ENCODE measurements around the gene RXRA. TPM values are rescaled to one million over a fixed set of nuclear protein-coding genes. Genes with fewer than 3 reads are reported as not detected.

RXRA gene
- total and polyA plus RNA-seq, 2 donors (not counting 1 experiment from before 2014, with no cell fraction given): 2.6 to 6.8 TPM

DNA sequence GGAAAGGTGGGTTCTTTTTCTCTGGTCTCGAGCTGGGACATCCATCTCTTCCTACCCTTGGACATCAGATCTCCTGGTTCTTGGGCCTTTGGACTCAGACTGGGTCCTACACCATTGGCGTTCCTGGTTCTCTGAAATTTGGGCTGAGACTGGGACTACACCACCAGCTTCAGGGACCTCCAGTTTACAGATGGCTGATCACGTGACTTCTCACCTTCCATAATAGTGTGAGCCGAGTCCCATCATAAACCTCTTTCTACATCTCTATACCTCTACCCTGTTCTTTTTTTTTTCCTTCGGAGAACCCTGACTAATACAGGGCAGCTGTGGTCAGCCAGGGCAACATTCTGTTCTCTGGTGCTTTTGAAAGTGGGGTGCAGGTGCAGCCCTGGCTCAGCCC lies 27.2 kb upstream of the RXRA start:
- Mint-ChIP-seq H3K27ac (no peak overlapping the region), H3K9me3 (ENCODE audit: insufficient read depth) (no peaks in the 10 kb centered on the region), H3K27me3 (peaks cover 3% of the 10 kb centered on the region), H3K4me3 (no peak overlapping the region), H3K4me1 (peaks cover 7% of the 10 kb centered on the region)
- Histone ChIP-seq H3K36me3 (replicated peaks in 1 of 2; ENCODE audit: control extremely low read depth in 1 of 2, control insufficient read depth in 1 of 2, extremely low read depth in 1 of 2, insufficient read depth in 2 of 2, low read length in 1 of 2) (no peaks in the 10 kb centered on the region), H3K9ac (ENCODE audit: low read length) (no peak overlapping the region), H3K4me3 (ENCODE audit: control extremely low read depth in 1 of 5, extremely low read depth in 1 of 5, insufficient read depth in 1 of 5, low read depth in 2 of 5, low read length in 4 of 5) (no peak overlapping the region), H3K27ac (ENCODE audit: low read length in 2 of 2) (no peak overlapping the region), H3K9me3 (ENCODE audit: control extremely low read depth in 1 of 3, control insufficient read depth in 2 of 3, insufficient read depth in 1 of 3, low read length in 2 of 3) (peaks cover 0 to 4% (median 0%) of the 10 kb centered on the region in 3 donors), H3K27me3 (replicated peaks in 1 of 4; ENCODE audit: control extremely low read depth in 1 of 4, control insufficient read depth in 3 of 4, insufficient read depth in 4 of 4, low read length in 3 of 4) (no peaks in the 10 kb centered on the region), H3K4me1 (ENCODE audit: control insufficient read depth in 2 of 2, insufficient read depth in 2 of 2, low read length in 2 of 2) (peaks cover 3% of the 10 kb centered on the region in 2 donors), H4K20me1 (ENCODE audit: control insufficient read depth, insufficient read depth, low read length, poor library complexity, severe bottlenecking) (no peaks in the 10 kb centered on the region), H3K79me2 (ENCODE audit: control insufficient read depth, insufficient read depth, low read length) (no peaks in the 10 kb centered on the region), H3K4me2 (replicated peaks; ENCODE audit: low read depth, low read length, poor library complexity, severe bottlenecking) (no peak overlapping the region), H2AFZ (ENCODE audit: insufficient read depth, low read depth, low read length, poor library complexity, severe bottlenecking) (no peak overlapping the region)
- ChIA-PET POLR2A (no interaction called here), CTCF (no interaction called here)
- intact Hi-C loops (cut with micrococcal nuclease): no loop called here
- TF ChIP-seq, protein P1, sequence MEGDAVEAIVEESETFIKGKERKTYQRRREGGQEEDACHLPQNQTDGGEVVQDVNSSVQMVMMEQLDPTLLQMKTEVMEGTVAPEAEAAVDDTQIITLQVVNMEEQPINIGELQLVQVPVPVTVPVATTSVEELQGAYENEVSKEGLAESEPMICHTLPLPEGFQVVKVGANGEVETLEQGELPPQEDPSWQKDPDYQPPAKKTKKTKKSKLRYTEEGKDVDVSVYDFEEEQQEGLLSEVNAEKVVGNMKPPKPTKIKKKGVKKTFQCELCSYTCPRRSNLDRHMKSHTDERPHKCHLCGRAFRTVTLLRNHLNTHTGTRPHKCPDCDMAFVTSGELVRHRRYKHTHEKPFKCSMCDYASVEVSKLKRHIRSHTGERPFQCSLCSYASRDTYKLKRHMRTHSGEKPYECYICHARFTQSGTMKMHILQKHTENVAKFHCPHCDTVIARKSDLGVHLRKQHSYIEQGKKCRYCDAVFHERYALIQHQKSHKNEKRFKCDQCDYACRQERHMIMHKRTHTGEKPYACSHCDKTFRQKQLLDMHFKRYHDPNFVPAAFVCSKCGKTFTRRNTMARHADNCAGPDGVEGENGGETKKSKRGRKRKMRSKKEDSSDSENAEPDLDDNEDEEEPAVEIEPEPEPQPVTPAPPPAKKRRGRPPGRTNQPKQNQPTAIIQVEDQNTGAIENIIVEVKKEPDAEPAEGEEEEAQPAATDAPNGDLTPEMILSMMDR (IDR thresholded peaks at IDR 0.05): no peak
- no peak for TF ChIP-seq EZH2 (IDR thresholded peaks at IDR 0.05; ENCODE audit: borderline replicate concordance, insufficient read depth, low read depth, low read length, poor library complexity, severe bottlenecking)
- no peak for DNase-seq
- ATAC-seq (ENCODE audit: low read depth): no peak
- WGBS (ENCODE audit: insufficient coverage): 100% methylated on average over 2 of the region's 5 CpGs

DNA sequence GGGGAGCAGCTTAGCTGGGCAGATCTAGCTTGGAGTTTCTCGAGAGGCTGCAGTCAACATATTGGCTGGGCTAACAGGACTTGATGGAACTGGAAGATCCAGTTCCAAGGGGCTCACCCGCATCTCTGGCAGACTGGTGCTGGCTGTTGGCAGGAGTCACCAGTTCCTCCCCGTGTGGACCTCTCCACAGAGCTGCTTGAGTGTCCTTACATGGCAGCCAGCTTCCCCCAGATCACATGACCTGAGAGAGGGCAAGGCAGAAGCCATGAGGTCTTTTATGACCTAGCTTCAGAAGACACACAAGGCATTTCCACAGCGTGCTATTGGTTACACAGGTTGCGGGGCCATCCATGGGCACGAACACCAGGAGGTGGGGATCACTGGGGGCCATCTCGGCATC lies 26.4 kb upstream of the RXRA start:
- ChIA-PET POLR2A (no interaction called here), CTCF (no interaction called here)
- Mint-ChIP-seq H3K4me1 (peaks cover 7% of the 10 kb centered on the region), H3K27ac (no peak overlapping the region), H3K4me3 (no peak overlapping the region), H3K27me3 (peaks cover 7% of the 10 kb centered on the region), H3K9me3 (ENCODE audit: insufficient read depth) (no peaks in the 10 kb centered on the region)
- TF ChIP-seq, protein P1 (IDR thresholded peaks at IDR 0.05): no peak
- TF ChIP-seq EZH2 (IDR thresholded peaks at IDR 0.05; ENCODE audit: borderline replicate concordance, insufficient read depth, low read depth, low read length, poor library complexity, severe bottlenecking): no peak
- 92% methylated on average over 6 of the region's 7 CpGs for WGBS (ENCODE audit: insufficient coverage)
- ATAC-seq (ENCODE audit: low read depth) (no peak), DNase-seq (no peak)
- H3K79me2 ChIP-seq (ENCODE audit: control insufficient read depth, insufficient read depth, low read length): no peaks in the 10 kb centered on the region
- no peaks in the 10 kb centered on the region for H3K36me3 ChIP-seq (replicated peaks in 1 of 2; ENCODE audit: control extremely low read depth in 1 of 2, control insufficient read depth in 1 of 2, extremely low read depth in 1 of 2, insufficient read depth in 2 of 2, low read length in 1 of 2)
- H3K4me2 ChIP-seq (replicated peaks; ENCODE audit: low read depth, low read length, poor library complexity, severe bottlenecking): no peak overlapping the region
- no peaks in the 10 kb centered on the region for H3K4me1 ChIP-seq (ENCODE audit: control insufficient read depth in 2 of 2, insufficient read depth in 2 of 2, low read length in 2 of 2)
- peaks cover 0 to 2% (median 0%) of the 10 kb centered on the region in 4 experiments for H3K27me3 ChIP-seq (replicated peaks in 1 of 4; ENCODE audit: control extremely low read depth in 1 of 4, control insufficient read depth in 3 of 4, insufficient read depth in 4 of 4, low read length in 3 of 4)
- no peak overlapping the region for H3K9ac ChIP-seq (ENCODE audit: low read length)
- intact Hi-C loops (cut with micrococcal nuclease): no loop called here
- no peak overlapping the region for H3K27ac ChIP-seq (ENCODE audit: low read length in 2 of 2)
- no peak overlapping the region for H3K4me3 ChIP-seq (ENCODE audit: control extremely low read depth in 1 of 5, extremely low read depth in 1 of 5, insufficient read depth in 1 of 5, low read depth in 2 of 5, low read length in 4 of 5)
- H3K9me3 ChIP-seq (ENCODE audit: control extremely low read depth in 1 of 3, control insufficient read depth in 2 of 3, insufficient read depth in 1 of 3, low read length in 2 of 3): peaks cover 0 to 4% (median 0%) of the 10 kb centered on the region in 3 donors
- no peaks in the 10 kb centered on the region for H4K20me1 ChIP-seq (ENCODE audit: control insufficient read depth, insufficient read depth, low read length, poor library complexity, severe bottlenecking)
- H2AFZ ChIP-seq (ENCODE audit: insufficient read depth, low read depth, low read length, poor library complexity, severe bottlenecking): no peak overlapping the region
